HG03520 (cell line): ENCODE measurements around the gene SUPT7L.
A peak's percentile ranks its signal among the peaks of the same experiment; 100 is the strongest.
"Not testable (repeated sequence)": the region's sequence is repeated elsewhere in the genome, so short reads cannot be mapped to it uniquely, and the experiment has no call there.

ENCODE experiments used
- ATAC-seq: cut with Tn5 transposase; IDR thresholded peaks from one replicate; pipeline ENCODE4 v1.9.1; 2021; ENCODE audit warnings: mild to moderate bottlenecking, moderate library complexity; ENCODE audit not compliant: unreplicated experiment

Gene SUPT7L

DNA sequence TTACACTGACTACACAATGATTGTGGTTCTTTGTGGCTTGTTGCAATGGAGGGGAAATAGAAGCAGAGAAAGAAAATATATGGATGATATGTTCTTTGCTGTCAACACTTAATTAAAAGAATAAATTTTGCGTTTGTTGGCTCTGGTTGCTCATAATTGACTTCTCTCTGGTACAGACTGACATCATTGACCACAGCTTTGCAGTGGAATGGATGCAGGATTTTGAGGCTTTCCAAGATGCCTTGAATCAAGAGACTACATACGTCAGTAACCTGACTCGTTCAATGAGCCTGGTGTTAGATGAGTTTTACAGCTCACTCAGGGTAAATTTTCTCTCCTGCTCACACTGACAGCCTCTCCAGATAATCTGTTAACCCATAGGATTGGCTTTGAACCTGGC, 24.7 kb downstream of the SUPT7L start:
- no peak for ATAC-seq

DNA sequence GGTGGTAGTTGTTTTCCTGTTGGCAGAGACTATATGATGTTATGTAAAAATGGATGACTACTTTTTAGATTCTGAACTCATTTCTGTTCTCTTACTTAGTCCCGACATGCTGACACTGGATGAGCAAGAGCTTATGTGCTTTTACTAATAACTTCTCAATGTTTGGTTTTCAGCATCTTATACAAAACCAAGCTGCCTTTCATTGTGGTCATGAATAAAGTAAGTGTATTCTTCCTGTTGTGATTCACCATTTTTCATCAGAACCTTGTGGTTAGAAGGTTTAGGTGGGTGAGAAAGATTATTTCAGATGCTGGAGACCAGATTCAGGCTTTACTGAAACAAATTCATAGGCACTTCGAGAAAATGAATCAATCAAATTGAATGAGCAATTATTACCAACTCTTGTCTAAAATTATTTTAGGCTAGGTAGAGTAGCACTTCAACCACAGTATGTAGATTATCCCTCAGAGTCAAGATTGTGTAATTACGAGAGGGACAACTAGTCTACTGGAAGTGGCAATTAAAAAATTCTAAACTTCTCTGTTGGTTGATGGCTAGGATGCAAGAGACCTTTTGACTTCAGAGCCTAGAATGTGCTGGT, 25.3 kb downstream of the SUPT7L start:
- no peak for ATAC-seq

DNA sequence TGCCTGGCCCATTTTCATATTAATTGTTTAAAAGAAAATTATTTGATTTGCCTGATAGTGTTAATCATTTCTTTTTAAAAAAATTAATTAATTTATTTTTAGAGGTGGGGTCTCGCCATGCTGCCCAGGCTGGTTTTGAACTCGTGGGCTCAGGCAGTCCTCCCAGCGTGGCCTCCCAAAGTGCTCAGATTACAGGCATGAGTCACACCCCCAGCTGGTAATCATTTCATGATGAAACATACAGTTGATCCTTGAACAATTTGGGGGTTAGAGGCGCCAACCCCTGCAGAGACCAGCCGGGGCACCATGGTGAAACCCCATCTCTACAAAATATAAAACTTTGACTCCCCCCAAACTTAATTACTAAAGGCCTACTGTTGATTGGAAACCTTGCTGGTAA, 26.6 kb downstream of the SUPT7L start:
- no peak for ATAC-seq

DNA sequence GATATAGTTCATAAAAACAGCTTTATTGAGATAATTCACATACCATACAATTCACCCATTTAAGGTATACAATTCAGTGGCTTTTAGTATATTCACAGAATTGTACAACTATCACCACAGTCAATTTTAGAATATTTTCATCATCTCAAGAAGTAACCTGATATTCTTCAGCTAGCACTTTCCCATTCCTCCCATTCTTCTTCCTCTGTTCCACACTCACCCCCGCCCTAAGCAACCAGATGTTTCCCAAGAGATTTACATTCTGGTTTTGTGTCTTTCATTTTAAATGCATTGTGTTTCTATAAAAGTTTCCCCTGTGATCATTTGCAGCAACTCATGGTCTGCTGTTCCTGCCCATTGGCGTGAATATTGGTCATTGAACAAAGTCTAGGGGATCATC, 29.1 kb downstream of the SUPT7L start:
- ATAC-seq, result no peak

DNA sequence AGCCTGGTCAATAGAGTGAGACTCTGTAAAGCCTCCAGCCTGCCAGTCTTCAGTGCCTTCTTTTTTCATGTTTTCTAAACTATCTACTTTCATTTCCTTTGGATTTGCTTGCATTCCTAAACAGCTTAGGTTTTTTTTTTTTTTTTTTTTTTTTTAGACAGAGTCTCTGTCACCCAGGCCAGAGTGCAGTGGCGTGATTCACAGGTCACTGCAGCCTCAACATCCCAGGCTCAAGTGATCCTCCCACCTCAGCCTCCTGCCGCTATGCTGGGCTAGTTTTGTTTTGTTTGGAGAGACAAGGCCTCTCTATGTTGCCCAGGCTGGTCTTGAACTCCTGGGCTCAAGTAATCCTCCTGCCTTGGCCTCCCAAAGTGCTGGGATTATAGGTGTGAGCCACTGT, 33.2 kb downstream of the SUPT7L start:
- ATAC-seq, result not testable (repeated sequence)

DNA sequence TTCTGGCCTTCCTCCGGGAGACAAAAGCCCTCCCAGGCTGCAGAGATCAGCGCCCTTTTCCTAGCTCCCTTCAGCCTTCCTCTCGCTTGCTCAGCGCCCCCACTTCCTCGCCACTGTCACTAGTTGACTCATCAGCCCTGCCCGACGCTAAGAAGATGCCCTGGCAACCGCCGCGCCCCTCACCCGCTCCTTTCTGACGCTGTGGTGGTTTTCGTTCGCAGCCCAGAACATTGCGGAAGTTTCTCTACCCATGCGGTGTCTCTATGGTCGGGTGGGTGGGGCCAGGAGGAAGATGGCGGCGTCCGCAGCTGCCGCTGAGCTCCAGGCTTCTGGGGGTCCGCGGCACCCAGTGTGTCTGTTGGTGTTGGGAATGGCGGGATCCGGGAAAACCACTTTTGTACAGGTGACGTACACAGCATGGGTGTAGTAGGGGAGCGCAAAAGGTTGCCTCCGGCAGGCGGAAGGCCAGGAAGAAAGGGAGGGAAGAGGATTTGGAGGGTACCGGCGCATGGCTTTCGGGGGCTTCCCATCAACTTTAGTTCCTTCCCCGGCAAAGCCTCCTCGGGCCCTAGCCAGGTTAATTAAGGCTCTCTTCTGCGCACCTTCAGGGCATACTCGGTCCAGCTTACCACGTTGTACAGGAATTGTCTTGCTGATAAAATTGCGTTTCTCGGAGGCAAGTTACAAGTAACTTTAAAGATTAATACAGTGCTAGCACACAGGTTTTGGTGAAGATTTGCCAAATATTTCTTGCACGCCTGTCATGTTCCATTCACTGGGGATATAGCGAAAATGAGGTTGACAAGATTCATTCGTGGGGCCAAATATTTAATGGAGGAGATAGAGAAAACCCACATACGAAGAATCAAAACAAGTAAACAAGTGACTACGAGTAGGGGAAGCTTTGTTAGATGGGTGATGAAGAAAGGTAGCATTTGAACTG, 34.4 kb downstream of the SUPT7L start, which contains the start of the genes CCDC121 and GPN1:
CCDC121 (minus strand) TSS at position 246 of the 943 bp plus-strand sequence. CDS start 1,213 bp downstream, outside the sequence.
GPN1 (plus strand) TSS at position 284 of the 943 bp plus-strand sequence; CDS start at position 293, 9 bp downstream.
- peak; percentile 93 for ATAC-seq

DNA sequence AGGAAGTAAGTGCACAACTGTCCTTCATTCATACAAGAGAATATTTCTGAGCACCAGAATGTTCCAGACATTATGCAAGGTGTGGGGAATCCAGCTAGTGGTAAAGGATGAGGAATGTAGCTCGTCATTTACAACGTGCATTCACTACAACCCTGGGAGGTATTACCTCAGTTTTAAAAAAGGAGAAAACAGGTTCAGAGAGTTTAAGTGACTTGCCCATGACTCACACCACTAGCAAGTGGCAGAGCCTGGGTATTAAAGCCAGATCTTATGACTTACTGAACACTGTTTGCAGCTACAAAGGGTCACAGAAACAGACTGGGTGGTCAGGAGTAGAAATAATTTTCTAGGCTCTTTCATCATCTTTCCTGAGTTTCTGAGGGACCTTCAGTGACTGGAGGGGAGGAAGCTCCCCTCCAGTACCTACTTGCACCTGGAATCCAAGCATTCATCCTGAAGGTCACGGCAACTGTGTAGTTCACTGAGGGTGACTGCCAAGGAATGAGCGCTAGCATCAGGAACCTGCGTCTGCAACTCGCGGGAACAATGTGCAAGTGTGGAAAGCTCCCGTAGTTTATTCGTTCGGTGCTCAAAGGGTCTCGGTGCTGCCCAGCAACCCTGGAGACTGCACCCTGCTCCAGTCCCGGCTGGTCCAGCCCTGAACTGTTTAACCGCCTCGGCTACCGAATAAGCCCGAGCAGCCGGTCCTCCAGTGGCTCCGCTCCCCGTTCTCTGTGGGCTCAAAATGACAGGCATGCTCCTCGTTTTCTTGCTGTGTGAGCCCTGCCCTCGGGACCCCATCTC, 35.2 kb downstream of the SUPT7L start:
- ATAC-seq, result peak; percentile 21

DNA sequence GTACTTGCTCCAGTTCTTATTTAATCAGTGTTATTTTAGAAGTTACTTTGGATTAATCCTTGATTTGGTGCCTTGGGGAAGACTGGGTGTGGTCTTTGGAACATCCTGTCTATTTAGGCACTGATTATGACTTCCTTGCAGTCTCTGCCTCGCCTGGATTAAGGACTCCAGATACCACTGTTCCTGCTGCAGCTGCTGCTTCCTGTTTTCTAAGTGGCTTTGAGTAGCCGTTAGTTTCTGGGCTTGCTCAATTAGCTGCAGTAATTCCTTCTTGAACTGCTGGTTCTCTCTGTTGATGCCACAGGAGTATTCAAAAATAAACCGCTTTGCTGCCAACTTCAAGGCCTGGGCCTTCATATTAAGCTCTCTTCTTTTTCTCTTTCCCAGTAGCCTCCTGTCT, 36.5 kb downstream of the SUPT7L start:
- not testable (repeated sequence) for ATAC-seq

DNA sequence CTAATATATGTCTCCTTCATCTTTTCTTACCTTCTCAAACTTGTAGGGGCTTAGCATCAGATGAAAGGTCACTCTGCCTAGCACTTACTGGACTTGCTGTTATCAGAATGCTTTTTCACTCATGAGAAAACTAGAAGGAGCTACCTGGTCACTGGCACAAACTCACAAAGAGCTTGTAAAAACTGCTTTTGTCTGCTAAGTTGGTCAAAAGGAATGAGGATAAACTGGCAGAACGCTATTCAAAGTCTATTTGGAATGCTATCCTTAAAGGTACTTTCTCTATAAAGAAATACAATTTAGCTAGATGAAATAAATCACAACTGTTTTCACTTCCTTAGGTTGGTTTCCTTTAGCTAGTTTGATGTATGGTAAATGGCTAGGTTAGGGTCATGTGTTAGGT, 37.1 kb downstream of the SUPT7L start:
- ATAC-seq, result not testable (repeated sequence)

DNA sequence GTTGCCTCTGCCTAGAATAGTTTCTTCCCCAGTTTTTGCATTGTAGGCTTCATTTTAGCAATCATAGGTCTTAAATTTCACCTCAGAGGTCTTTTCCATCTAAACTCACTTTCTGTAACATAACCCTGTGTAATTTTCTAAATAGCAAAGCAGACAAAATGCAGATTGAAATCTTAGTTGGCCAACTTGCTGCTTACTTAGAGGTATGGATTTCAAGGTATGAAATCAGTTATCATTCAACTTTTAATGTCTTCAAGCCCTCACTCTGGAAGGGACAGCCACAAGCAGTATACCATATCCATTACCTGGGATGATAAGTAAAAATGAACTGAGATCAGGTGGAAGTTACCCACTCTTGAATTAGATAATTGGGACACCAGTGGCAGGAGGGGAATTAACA, 38.5 kb downstream of the SUPT7L start:
- no peak for ATAC-seq

DNA sequence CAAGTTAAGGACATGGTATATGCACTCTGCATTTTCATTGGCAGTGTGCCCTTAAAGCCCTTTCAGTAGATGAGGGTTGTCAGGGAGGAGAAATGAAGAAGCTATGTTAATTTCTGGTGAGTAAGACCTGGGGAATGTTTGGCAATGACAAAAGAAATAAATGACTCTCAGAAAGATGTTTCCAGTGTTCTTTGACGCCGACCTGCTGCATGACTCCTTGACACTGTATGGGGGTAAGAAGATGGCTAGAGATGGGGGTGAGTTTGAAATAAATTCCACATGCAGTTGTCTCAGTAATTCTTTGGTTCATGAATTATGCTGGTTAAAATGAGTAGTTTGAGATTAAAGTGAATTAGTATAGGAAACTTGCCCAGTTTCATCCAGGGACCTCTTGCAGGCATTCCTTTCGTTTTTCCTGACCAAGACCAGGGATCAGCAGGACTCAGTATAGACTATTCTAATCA, 40.5 kb downstream of the SUPT7L start:
- no peak for ATAC-seq

DNA sequence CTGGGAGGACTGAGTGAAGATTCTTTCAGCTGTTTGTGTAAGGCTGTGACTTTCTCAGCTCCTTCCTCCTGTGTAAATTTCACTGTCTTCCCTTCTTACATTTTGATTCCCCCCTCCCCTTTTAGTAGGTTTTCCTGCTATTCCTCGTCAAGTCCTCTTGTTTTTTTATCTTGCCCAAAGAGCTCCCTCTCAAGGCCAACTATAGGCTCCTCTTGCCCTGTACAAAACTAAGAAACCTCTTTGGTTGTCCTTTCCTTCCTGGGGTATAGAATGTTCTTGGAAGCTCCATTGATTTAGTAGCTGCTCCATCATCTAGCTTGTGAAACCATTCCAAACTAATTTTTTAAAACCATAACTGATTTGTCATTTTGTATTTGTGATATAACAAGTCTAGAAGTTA, 41.9 kb downstream of the SUPT7L start:
- ATAC-seq, result no peak

DNA sequence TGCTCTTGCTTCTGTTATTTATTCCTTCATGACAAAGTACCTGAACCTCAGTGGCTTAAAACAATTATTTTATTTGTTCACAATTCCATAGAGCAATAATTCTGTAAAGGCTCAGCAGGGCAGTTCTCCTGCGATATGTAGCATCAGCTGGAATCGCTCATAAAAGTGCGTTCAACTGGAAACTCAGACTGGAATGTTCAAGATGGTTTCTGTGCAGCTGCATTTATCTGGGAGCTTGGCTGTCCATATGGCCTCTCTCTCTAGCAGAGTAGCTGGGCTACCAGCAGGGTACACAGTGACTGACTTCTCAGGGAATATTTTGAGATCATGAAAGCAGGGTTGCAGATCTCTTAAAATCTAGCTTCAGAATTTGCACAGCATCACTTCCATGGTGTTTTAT, 48.1 kb downstream of the SUPT7L start:
- no peak for ATAC-seq

DNA sequence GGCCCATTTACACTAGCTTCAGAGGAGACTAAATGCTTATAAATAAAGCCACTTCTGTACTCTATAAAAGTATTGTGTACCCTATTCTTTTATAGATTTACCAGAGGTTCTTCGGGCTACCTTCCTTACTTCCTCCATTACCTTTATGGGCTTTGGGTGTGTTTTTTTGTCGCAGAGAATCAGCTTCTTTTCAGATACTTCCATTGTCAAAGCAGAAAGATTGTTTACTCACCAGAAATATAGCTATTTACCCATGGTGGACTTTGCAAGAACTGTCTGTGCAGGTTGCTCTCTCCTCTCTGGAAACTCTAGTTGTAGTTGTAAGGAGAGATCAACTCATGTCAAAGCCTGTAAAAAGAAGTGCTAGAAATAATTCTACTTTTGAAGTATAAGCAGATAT, 49.4 kb downstream of the SUPT7L start:
- ATAC-seq, result no peak

DNA sequence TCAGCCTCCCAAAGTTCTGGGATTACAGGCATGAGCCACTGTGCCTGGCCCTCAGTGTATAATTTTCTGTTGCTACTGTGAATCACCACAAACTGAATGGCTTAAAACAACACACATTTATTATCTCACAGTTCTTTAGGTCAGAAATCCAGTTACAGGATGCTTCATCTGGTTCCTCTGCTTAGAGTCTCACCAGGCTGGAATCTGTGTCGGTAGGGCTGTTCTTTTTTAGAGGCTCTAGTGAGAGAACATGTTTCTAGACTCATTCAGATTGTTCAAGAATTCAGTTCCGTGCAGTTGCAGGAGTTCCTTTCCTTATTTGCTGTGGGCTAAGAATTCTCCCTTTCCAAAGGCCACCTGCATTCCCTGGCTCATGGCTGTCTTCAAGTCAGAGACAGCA, 56.8 kb downstream of the SUPT7L start:
- ATAC-seq, result no peak
